Central memory CD4-positive, alpha-beta T cell (primary cell): ENCODE data around the gene GARIN3.
A peak's percentile ranks its signal among the peaks of the same experiment; 100 is the strongest.
"Not testable (repeated sequence)": the region's sequence is repeated elsewhere in the genome, so short reads cannot be mapped to it uniquely, and the experiment has no call there.

Experiments
- DNase-seq: peaks from one replicate; pipeline ENCODE4 v3.0.0; 2022
- total RNA-seq, 3 experiments: gene quantifications; one replicate each; lab custom pipeline; 2026; lab: John Stamatoyannopoulos, UW

Gene GARIN3
- total RNA-seq = 0 to 0.39 (median 0) reads per million in 3 experiments

DNA sequence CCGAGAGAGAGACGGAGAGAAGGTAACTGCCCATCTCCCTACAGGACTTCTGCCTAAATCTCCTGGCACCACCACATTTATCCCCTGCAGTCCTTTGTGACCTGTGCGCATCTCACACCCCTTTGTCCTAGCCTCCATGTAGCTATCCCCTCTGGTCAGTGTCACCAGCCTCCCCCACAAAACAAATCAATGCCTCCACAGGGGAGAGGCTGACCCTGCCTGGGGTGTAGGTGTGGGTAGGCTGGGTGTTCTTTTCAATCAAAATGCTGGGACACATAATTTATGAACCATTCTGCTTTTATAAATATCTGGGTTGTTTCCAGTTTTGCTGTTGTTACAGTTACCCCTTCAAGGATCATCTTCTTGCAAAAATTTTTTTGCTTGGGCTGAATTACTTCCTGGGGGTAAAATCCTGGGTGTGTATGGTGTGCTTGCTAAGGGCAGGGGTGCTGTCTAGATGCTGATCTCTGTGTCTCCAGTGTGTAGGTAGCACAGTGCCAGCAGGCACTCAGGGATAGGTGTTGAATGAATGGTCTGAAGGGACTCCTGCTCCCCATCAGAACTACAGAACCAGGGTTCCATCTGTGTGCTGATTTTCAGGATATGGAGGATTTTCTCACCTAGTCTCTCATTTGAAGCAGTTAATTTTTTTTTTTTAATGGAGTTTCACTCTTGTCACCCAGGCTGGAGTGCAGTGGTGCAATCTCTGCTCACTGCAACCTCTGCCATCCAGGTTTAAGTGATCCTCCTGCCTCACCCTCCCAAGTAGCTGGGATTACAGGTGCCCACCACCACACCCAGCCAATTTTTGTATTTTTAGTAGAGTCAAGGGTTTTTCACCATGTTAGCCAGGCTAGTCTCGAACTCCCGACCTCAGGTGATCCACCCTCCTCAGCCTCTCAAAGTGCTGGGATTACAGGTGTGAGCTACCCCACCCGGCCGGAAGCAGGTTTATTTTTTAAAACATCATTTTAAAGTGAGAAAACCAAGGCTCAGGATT lies at the start of gene GARIN3:
Gene GARIN3, minus strand, starts transcription at position 51 of the 1,000 bp plus-strand sequence. CDS start 96 bp downstream, outside the sequence.
- no peak for DNase-seq

GRCh38 chr5:157215514-157216167 lies 49.6 kb upstream of the GARIN3 start:
- DNase-seq = no peak

DNA sequence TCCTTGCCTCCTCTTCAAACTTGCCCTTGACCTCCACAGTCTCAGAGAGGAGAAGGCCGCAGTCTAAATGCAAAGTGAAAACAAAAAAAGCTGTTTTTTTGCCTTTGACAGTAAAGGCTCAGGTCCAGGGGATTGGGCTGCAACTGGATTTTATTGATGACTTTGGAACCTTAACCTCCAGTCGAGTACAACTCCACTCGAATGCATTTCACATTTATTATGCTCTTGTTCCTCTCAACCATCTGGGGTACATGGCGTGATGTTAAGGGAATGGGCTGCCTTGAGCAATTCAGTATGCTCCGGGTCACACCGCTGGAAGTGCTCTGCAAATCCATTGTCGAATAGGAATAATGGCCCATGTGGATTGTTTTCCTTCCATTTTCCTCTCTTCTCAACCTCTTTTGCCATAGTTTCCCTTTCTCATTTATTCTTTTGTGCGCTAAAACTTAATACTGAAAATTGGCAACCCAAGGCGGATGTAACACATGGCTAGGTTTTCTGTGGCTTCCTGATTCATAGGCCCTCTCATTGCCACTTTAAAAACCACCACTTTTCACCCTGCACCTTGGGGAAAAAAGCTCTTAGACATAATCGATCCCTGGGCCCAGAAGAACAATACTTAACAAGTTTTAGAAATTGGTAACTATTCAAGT lies 48.9 kb upstream of the GARIN3 start:
- peak; percentile 56 for DNase-seq

DNA sequence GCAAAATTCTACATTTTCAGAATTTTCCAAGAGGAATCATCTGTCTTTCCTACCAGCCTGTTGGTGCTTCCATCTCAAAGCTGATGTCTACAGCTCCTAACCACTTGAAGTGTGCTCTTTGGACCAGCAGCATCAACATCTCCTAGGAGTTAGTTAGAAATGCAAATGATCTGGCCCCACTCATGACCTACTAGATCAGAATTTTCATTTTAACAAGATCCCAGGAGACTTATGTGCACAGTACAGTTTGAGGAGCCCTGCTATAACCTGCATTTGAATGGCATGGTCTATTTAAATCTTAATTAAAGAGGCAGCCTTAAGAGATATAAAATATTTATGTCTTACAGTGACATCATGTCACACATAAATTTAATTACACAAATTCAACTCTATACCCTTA lies 48.4 kb upstream of the GARIN3 start:
- DNase-seq = no peak

- no peak for DNase-seq
Measured at GRCh38 chr5:157213527-157214243, 47.6 kb upstream of the GARIN3 start.

DNA sequence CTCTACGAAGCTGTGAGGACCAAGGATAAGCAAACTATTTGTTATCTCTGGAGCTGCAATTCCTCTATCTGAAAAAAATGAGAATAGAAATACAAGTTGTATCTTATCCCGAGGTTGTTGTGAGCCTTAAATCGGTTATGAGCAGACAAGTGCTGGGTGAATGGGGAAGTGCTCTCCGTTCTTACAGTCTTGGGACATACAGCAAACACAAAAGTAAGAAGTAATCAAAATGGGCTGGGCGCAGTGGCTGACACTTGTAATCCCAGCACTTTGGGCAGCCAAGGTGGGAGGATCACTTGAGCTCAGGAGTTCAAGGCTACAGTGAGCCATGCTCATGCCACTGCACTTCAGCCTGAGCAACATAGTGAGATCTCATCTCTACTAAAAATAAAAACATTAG lies 46.2 kb upstream of the GARIN3 start:
- DNase-seq = no peak

GRCh38 chr5:157210652-157211051 lies 44.6 kb upstream of the GARIN3 start:
- DNase-seq = peak; percentile 36

- DNase-seq = no peak
Measured at GRCh38 chr5:157205708-157206107, 39.6 kb upstream of the GARIN3 start.

DNA sequence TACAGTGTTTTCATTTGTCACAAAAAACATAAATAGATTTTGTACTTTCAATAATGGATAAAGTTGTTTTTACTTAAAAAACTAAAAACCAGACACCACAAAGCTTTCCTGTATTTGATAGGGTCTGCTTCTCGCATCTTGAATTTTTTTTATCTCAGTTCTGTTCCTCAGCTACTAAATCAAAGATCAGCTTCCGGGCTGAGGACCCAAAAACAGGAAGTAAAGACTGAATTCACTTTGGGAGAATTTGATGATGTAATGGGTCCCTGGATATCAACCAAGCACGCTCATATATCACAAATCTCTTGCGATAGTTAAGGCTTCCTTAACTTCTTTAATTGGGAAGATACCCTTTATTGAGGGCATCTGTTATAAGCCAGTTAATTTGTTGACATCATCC lies 38.7 kb upstream of the GARIN3 start:
- DNase-seq = peak; percentile 51

DNA sequence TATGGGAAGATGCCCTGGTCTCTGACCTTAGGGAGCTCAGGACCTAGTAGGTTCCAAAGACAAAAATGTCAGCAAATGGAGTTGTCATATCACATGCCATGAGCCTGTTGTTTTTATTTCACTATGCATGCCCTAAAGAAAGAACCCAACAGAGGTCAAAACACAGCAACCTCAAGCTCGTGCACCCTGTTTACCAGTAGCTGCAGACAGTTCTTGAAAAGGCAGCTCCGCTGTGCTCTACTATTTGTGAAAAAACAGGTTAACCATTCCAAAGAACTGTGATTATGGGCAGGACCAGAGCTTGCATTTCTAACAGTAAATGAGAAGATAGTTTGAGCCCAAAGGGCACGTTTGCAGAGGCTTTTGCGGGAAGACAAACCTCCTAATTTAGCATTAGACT lies 37.4 kb upstream of the GARIN3 start:
- no peak for DNase-seq

DNA sequence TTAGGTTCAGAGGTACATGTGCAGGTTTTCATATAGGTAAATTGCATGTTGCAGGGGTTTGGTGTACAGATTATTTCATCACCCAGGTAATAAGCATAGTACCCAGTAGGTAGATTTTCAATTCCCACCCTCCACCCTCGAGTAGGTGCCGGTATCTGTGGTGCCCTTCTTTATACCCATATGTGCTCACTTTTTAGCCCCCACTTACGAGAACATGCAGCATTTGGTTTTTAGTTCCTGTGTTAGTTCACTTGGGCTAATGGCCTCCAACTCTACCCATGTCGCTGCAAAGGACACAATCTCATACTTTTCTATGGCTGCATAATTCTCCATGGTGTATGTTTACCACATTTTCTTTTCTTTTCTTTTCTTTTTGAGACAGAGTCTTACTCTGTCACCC lies 35.8 kb upstream of the GARIN3 start:
- DNase-seq = no peak

DNA sequence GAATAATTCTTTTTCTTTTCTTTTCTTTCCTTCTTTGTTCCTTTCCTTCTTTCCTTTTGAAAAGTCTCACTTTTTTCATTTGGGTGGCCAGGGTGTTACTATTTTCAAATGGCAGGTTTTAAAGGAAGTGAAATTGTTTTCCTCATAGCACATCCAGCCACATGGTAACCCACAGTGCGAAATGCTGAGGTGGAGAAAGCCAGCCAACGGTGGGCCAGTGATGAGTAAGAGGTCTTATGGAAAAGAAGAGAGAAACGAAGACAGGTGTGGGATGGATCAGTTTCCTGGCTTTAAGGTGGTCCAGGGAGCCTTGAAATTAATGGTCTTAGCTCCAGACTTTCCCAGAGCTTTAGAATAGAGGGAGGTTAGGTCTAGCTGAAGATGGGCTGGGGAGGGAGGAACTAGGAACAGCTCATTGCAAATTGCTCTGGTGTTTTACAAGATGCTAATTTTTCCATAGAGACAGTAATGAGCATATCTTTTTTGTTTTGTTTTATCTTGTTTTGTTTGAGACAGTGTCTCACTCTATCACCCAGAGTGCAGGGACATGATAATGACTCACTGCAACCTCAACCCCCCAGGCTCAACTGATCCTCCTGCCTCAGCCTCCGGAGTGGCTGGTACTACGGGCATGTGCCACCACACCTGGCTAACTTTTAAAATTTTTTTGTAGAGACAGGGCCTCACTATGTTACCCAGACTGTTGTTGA lies 32.4 kb upstream of the GARIN3 start:
- peak; percentile 24 for DNase-seq

- DNase-seq = peak; percentile 54
Measured at GRCh38 chr5:157197086-157197485, 31.0 kb upstream of the GARIN3 start.

DNA sequence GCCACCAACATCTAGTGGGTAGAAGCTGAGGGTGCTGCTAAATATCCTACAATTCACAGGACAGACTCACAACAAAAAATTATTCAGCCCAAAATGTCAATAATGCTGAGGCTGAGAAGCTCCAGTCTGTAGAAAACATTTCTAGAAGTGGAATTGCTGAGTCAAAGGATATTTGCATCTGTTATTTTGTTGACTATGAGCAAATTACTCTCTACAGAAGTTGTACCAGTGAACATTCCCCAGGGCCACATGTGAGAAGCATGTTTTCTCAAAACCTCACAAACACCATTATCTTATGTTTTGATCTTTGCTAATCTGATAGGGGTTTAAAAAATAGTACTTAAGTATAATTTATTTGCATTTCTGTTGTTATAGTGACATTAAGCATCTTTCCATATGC lies 30.0 kb upstream of the GARIN3 start:
- DNase-seq = peak; percentile 50

DNA sequence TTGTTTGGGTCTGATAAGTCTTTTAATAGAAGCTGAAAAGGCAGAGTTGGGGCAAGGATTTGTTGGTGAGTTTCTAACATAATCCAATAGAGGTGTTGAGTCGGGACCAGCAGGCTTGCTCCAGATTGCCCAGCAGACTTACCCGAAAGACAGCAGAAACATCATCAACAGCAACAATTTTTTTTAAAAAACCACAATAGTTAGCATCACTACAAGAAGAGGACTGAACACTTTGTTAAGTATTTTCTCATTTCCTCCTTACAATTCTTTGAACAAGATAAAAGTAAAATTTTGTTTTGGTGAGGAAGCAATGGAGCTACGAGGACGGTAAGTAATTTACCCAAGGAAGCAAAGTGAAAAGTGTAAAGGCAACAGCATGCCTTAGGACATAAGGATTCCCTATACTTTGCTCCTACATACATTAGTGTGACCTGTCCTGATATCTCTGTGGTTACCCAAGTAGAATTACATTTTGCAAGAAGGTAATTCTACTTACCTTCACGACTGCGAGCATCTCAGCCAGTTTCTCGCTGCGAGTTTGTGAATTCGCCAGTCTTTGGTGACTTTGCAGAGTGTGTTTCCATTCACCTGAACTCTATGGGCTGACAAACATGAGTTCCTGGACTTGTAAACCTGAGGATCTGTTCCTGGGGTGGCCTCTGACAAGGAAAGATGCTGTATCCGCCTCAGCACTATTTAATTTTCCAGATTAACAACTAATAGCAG lies 27.8 kb upstream of the GARIN3 start:
- DNase-seq = peak; percentile 78

DNA sequence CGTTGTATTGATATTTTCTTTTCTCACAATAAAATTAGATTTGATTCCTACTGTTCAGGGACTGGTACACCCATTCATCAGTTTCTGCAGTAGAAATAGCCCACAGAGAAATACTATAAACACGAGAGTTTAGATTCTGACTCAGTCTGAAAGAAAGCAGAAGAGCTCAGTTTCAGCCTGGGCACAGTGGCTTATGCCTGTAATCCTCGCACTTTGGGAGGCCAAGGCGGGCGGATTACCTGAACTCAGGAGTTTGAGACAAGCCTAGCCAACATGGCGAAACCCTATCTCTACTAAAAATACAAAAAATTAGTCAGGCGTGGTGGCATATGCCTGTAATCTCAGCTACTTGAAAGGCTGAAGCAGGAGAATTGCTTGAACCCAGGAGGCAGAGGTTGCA lies 23.2 kb upstream of the GARIN3 start:
- DNase-seq = no peak

DNA sequence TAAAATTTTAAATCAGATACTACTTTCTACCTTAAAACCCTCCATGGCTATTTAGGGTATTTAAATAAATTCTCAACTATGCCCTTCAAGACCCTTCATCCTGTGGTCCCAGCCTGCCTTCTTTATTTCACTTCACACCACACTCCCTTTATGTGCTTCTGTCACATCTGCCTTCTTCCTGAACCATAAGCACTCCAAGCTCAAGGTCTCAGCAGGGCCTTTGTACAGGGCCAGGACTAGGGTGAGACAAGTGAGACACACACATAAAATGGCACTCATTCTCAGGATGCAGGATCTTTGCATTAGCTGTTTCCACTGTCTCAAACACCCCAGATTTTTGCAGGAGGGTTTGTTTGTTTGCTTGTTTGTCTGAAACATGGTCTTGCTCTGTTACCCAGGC lies 22.2 kb upstream of the GARIN3 start:
- no peak for DNase-seq

DNA sequence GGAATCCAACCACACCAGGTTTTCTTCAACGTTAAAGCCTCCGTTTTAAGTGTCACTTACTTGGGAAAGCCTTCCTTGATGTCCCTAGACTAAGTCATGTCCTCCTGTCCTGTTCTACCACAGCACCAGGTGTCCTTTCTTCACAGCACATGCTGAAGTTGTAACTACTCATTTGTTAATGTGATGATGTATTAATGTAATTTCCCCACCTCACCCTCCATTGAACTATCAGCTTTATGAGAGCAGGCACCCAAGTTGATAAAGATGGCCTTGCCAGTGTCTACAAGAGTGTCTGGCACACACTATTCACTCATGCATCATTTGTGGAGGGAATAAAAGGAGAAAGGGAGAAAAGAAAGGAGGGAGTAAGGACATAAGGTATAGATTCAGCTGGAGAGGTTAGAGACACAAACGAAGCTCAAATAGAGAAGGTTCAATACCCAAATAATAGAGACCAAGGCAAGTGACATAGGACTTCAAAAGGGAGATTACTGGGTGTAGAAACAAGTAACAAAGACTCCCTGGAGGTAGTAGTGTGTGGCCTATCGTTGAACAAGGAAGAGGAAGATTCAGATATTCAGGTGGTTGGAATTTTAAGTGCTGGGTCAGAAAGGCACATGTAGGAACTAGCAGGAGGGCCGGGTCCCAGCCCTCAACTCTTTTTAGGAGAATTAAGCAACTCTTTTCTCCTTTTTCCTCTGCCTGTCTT lies 21.1 kb upstream of the GARIN3 start:
- DNase-seq = no peak

DNA sequence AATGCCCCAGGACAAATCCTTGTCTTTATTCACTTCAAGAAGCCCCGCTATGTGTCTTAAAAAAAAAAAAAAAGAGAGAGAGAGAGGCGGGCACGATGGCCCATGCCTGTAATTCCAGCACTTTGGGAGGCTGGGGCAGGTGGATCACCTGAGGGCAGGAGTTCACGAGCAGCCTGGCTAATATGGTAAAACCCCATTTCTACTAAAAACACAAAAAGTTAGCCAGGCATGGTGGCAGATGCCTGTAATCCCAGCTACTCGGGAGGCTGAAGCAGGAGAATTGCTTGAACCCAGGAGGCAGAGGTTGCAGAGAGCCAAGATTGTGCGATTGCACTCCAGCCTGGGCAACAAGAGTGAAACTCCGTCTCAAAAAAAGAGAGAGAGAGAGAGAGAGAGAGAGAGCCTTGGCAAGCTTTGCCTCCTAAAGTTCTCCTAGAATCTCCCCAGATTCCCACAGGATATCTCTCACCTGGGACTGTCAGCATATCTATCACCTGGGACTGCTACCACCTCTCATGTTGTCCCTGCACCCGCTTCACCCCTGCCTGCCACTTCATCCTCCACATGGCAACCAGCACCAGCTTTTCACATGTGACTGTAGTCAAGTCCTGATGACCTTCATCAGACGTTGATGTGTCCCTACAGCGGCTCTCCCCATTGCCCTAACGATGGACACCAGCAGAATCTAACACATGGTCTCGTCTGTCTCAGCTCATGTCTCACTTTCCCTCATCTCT lies 20.4 kb upstream of the GARIN3 start:
- DNase-seq = no peak

DNA sequence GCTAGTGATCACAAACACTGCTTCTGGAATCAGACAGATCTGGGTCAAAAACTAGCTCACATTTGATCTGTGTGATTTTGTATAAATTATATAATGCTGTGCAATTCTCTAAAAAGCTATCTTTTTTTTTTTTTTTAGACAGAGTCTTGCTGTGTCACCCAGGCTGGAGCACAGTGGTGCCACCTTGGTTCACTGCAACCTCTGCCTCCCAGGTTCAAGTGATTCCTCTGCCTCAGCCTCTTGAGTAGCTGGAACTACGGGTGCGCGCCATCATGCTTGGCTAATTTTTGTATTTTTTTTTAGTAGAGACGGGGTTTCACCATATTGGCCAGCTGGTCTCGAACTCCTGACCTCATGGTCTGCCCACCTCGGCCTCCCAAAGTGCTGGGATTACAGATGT lies 19.1 kb upstream of the GARIN3 start:
- not testable (repeated sequence) for DNase-seq
